Activated naive CD8-positive, alpha-beta T cell treated with anti-CD3 and anti-CD28 coated beads, Interleukin-2, amount 10 ng/mL, durations not matched to agents 7 days and 5 days (primary cell): ENCODE results near the gene NUDT6. TPM values are rescaled to one million over a fixed set of nuclear protein-coding genes. Genes with fewer than 3 reads are reported as not detected.
"Not testable (repeated sequence)": the region's sequence is repeated elsewhere in the genome, so short reads cannot be mapped to it uniquely, and the experiment has no call there.

Source experiments
- ATAC-seq: fragments of 150-1000 bp; cut with Tn5 transposase; one replicate; pipeline ENCODE4 v1.10.0; 2021; ENCODE audit warnings: low read depth, moderate library complexity
- POLR2A ChIA-PET: fragments of 350-600 bp; sonication (Branson Sonifier 250); formaldehyde crosslinking; loops from one replicate; lab custom pipeline; 2021; ENCODE audit warnings: antibody characterized with exemption; lab: Charles Lee
- DNase-seq: peaks from one replicate; pipeline ENCODE4 v3.0.0; 2021
- H3K27ac Mint-ChIP-seq: one replicate; pipeline ENCODE4 v1.8.0; 2022; ENCODE audit warnings: mild to moderate bottlenecking, mixed read lengths
- H3K27me3 Mint-ChIP-seq: one replicate; pipeline ENCODE4 v1.8.0; 2022; ENCODE audit warnings: mild to moderate bottlenecking, moderate library complexity, mixed read lengths
- H3K36me3 Mint-ChIP-seq: one replicate; pipeline ENCODE4 v1.8.0; 2021; ENCODE audit warnings: mild to moderate bottlenecking, mixed read lengths
- H3K4me1 Mint-ChIP-seq: one replicate; pipeline ENCODE4 v1.8.0; 2021; ENCODE audit warnings: mixed read lengths
- H3K4me3 Mint-ChIP-seq: one replicate; pipeline ENCODE4 v1.8.0; 2022; ENCODE audit warnings: mild to moderate bottlenecking, moderate library complexity, mixed read lengths
- H3K9me3 Mint-ChIP-seq: one replicate; pipeline ENCODE4 v1.8.0; 2021; ENCODE audit warnings: mixed read lengths
- total RNA-seq, 2 experiments: library from RNA; stranded (reverse); gene quantifications; one replicate each; pipeline ENCODE4 v1.2.3, GENCODE V29; 2021

NUDT6 gene
- total RNA-seq, 2 experiments from 2014 or later = 9.6 to 13.3 TPM

- ATAC-seq, DNase-seq, H3K4me3 Mint-ChIP-seq, H3K4me1 Mint-ChIP-seq, H3K27me3 Mint-ChIP-seq, H3K27ac Mint-ChIP-seq, H3K9me3 Mint-ChIP-seq, POLR2A ChIA-PET: not testable (repeated sequence)
- peaks cover 39% of the 10 kb centered on the region for H3K36me3 Mint-ChIP-seq
Measured at GRCh38 chr4:122945136-122945535, 22.7 kb upstream of the NUDT6 start.

- Mint-ChIP-seq H3K27ac (no peak overlapping the region), H3K36me3 (peaks cover 21% of the 10 kb centered on the region), H3K4me1 (peaks cover 14% of the 10 kb centered on the region), H3K27me3 (no peaks in the 10 kb centered on the region), H3K4me3 (no peak overlapping the region), H3K9me3 (no peaks in the 10 kb centered on the region)
- POLR2A ChIA-PET = interaction anchor here (0.7 kb wide), 1 partner anchor 22 kb away, joined by 3 read pairs; no protein-coding TSS in a partner anchor
- DNase-seq (no peak), ATAC-seq (no peak)
Measured at GRCh38 chr4:122932763-122933162, 10.4 kb upstream of the NUDT6 start.

GRCh38 chr4:122930862-122931261 lies 8.5 kb upstream of the NUDT6 start:
- POLR2A ChIA-PET = no interaction called here
- no peaks in the 10 kb centered on the region for H3K9me3 Mint-ChIP-seq

GRCh38 chr4:122928930-122929329 lies 6.5 kb upstream of the NUDT6 start:
- ATAC-seq (no peak), DNase-seq (no peak)
- no peak overlapping the region for H3K27ac Mint-ChIP-seq
- H3K36me3 Mint-ChIP-seq = peaks cover 1% of the 10 kb centered on the region
- no peaks in the 10 kb centered on the region for H3K27me3 Mint-ChIP-seq
- H3K9me3 Mint-ChIP-seq = no peaks in the 10 kb centered on the region
- no peak overlapping the region for H3K4me3 Mint-ChIP-seq
- H3K4me1 Mint-ChIP-seq = peaks cover 13% of the 10 kb centered on the region
- POLR2A ChIA-PET = no interaction called here

More at GRCh38 chr4:122930862-122931261, 8.5 kb upstream of the NUDT6 start:
- no peaks in the 10 kb centered on the region for H3K27me3 Mint-ChIP-seq
- H3K4me1 Mint-ChIP-seq = peaks cover 19% of the 10 kb centered on the region
- peaks cover 12% of the 10 kb centered on the region for H3K36me3 Mint-ChIP-seq
- no peak overlapping the region for H3K4me3 Mint-ChIP-seq
- DNase-seq (no peak), ATAC-seq (no peak)
- H3K27ac Mint-ChIP-seq = no peak overlapping the region

GRCh38 chr4:122922877-122923511 lies 597 bp upstream of the NUDT6 start:
- Mint-ChIP-seq H3K4me1 (peaks cover 18% of the 10 kb centered on the region), H3K4me3 (no peak overlapping the region), H3K27ac (peak overlapping the region; percentile 98)

GRCh38 chr4:122921300-122921699 lies 1.1 kb downstream of the NUDT6 start:
- peaks cover 13% of the 10 kb centered on the region for H3K4me1 Mint-ChIP-seq
- no peak for DNase-seq
- POLR2A ChIA-PET = interaction anchor here (2.2 kb wide), 1 partner anchor 189 kb away, joined by 15 read pairs; the partner anchor contains the start of gene BBS12
- no peaks in the 10 kb centered on the region for H3K27me3 Mint-ChIP-seq
- peak overlapping the region; percentile 63 for H3K4me3 Mint-ChIP-seq
- no peak for ATAC-seq
- peaks cover 2% of the 10 kb centered on the region for H3K36me3 Mint-ChIP-seq
- no peaks in the 10 kb centered on the region for H3K9me3 Mint-ChIP-seq
- no peak overlapping the region for H3K27ac Mint-ChIP-seq

More at GRCh38 chr4:122922877-122923511, 597 bp upstream of the NUDT6 start:
- H3K27me3 Mint-ChIP-seq = no peaks in the 10 kb centered on the region
- POLR2A ChIA-PET = interaction anchor here (2.2 kb wide), 1 partner anchor 190 kb away, joined by 15 read pairs; the partner anchor contains the start of gene BBS12
- ATAC-seq (peak; percentile 96), DNase-seq (peak; percentile 83)
- H3K9me3 Mint-ChIP-seq = no peaks in the 10 kb centered on the region
- no peaks in the 10 kb centered on the region for H3K36me3 Mint-ChIP-seq

- Mint-ChIP-seq H3K27me3 (no peaks in the 10 kb centered on the region), H3K36me3 (peaks cover 5% of the 10 kb centered on the region), H3K4me1 (peaks cover 13% of the 10 kb centered on the region), H3K9me3 (no peaks in the 10 kb centered on the region), H3K4me3 (no peak overlapping the region), H3K27ac (no peak overlapping the region)
- no peak for DNase-seq
- ATAC-seq = no peak
- POLR2A ChIA-PET = no interaction called here
Measured at GRCh38 chr4:122920473-122920872, 1.9 kb downstream of the NUDT6 start.

GRCh38 chr4:122917731-122918130 lies 4.7 kb downstream of the NUDT6 start:
- H3K27me3 Mint-ChIP-seq = no peaks in the 10 kb centered on the region
- DNase-seq = no peak
- no peak overlapping the region for H3K4me3 Mint-ChIP-seq
- no peak overlapping the region for H3K27ac Mint-ChIP-seq
- no peak for ATAC-seq
- POLR2A ChIA-PET = interaction anchor here (0.6 kb wide), 1 partner anchor 68 kb away, joined by 3 read pairs; no protein-coding TSS in a partner anchor
- H3K9me3 Mint-ChIP-seq = no peaks in the 10 kb centered on the region
- H3K4me1 Mint-ChIP-seq = peaks cover 11% of the 10 kb centered on the region
- peaks cover 10% of the 10 kb centered on the region for H3K36me3 Mint-ChIP-seq

- POLR2A ChIA-PET = no interaction called here
- Mint-ChIP-seq H3K27ac (no peak overlapping the region), H3K4me1 (peaks cover 7% of the 10 kb centered on the region), H3K27me3 (no peaks in the 10 kb centered on the region), H3K36me3 (peaks cover 22% of the 10 kb centered on the region), H3K4me3 (no peak overlapping the region), H3K9me3 (no peaks in the 10 kb centered on the region)
- no peak for DNase-seq
- no peak for ATAC-seq
Measured at GRCh38 chr4:122914938-122915337, 7.5 kb downstream of the NUDT6 start.

- peaks cover 23% of the 10 kb centered on the region for H3K36me3 Mint-ChIP-seq
- ATAC-seq (no peak), DNase-seq (no peak)
- H3K4me3 Mint-ChIP-seq = no peak overlapping the region
- no peaks in the 10 kb centered on the region for H3K9me3 Mint-ChIP-seq
- POLR2A ChIA-PET = no interaction called here
- peaks cover 7% of the 10 kb centered on the region for H3K4me1 Mint-ChIP-seq
- no peak overlapping the region for H3K27ac Mint-ChIP-seq
- H3K27me3 Mint-ChIP-seq = no peaks in the 10 kb centered on the region
Measured at GRCh38 chr4:122914292-122914904, 8.0 kb downstream of the NUDT6 start.

- H3K27ac Mint-ChIP-seq = no peak overlapping the region
Measured at GRCh38 chr4:122912810-122913575, 9.4 kb downstream of the NUDT6 start.

GRCh38 chr4:122911588-122911987 lies 10.8 kb downstream of the NUDT6 start:
- Mint-ChIP-seq H3K27ac (no peak overlapping the region), H3K9me3 (no peaks in the 10 kb centered on the region), H3K27me3 (no peaks in the 10 kb centered on the region), H3K36me3 (peaks cover 29% of the 10 kb centered on the region), H3K4me3 (no peak overlapping the region), H3K4me1 (peaks cover 4% of the 10 kb centered on the region)
- ATAC-seq = no peak
- no peak for DNase-seq
- POLR2A ChIA-PET = no interaction called here

More at GRCh38 chr4:122912810-122913575, 9.4 kb downstream of the NUDT6 start:
- POLR2A ChIA-PET = no interaction called here
- Mint-ChIP-seq H3K4me1 (peaks cover 4% of the 10 kb centered on the region), H3K4me3 (no peak overlapping the region), H3K9me3 (no peaks in the 10 kb centered on the region), H3K27me3 (no peaks in the 10 kb centered on the region), H3K36me3 (peaks cover 27% of the 10 kb centered on the region)
- DNase-seq (no peak), ATAC-seq (no peak)

GRCh38 chr4:122909683-122910082 lies 12.7 kb downstream of the NUDT6 start:
- H3K36me3 Mint-ChIP-seq = peaks cover 28% of the 10 kb centered on the region
- no peak overlapping the region for H3K27ac Mint-ChIP-seq
- ATAC-seq (no peak), DNase-seq (no peak)
- no peaks in the 10 kb centered on the region for H3K27me3 Mint-ChIP-seq
- H3K4me1 Mint-ChIP-seq = peaks cover 4% of the 10 kb centered on the region
- H3K9me3 Mint-ChIP-seq = no peaks in the 10 kb centered on the region
- H3K4me3 Mint-ChIP-seq = no peak overlapping the region
- POLR2A ChIA-PET = no interaction called here
